HepG2 (cell line): ENCODE results near the gene TUBG1. TPM values are rescaled to one million over a fixed set of nuclear protein-coding genes. Genes with fewer than 3 reads are reported as not detected.
A peak's percentile ranks its signal among the peaks of the same experiment; 100 is the strongest.

ENCODE experiments used
- ARNT2 ChIP-seq: sonication (generic); formaldehyde crosslinking; IDR thresholded peaks from 2 replicates; pipeline ENCODE4 v1.8.0; 2022; ENCODE audit warnings: mild to moderate bottlenecking, low read depth, missing genetic modification reagents, moderate library complexity
- CCAR2 ChIP-seq: fragments of 200-400 bp; formaldehyde crosslinking; optimal IDR thresholded peaks from 2 replicates; pipeline ENCODE3; 2018; ENCODE audit warnings: low read depth, mild to moderate bottlenecking, low read length, moderate library complexity
- HDAC2 ChIP-seq: sonication (generic); formaldehyde crosslinking; IDR thresholded peaks from 2 replicates; pipeline ENCODE4 v1.4.0; 2020; ENCODE audit warnings: missing genetic modification reagents
- IKZF5 ChIP-seq: IDR thresholded peaks from 2 replicates; pipeline ENCODE4 v1.6.1; 2018; ENCODE audit warnings: missing genetic modification reagents, mild to moderate bottlenecking, missing compliant biosample characterization
- MIER2 ChIP-seq: IDR thresholded peaks from 2 replicates; pipeline ENCODE4 v1.6.1; 2016; ENCODE audit warnings: missing biosample characterization, missing genetic modification reagents
- XRCC5 ChIP-seq: fragments of 200-400 bp; formaldehyde crosslinking; optimal IDR thresholded peaks from 2 replicates; pipeline ENCODE3; 2017; ENCODE audit warnings: mild to moderate bottlenecking, low read length
- ZBED4 ChIP-seq: sonication (generic); formaldehyde crosslinking; IDR thresholded peaks from 2 replicates; pipeline ENCODE4 v1.4.0; 2020; ENCODE audit warnings: missing genetic modification reagents, borderline replicate concordance
- ZBTB25 ChIP-seq: IDR thresholded peaks from 2 replicates; pipeline ENCODE4 v1.6.1; 2018; ENCODE audit warnings: missing genetic modification reagents
- ZNF576 ChIP-seq: sonication (generic); formaldehyde crosslinking; IDR thresholded peaks from 2 replicates; pipeline ENCODE4 v1.4.0; 2020; ENCODE audit warnings: mild to moderate bottlenecking, missing genetic modification reagents
- ZNF850 ChIP-seq: sonication (generic); formaldehyde crosslinking; conservative IDR thresholded peaks from 2 replicates; pipeline ENCODE4 v1.9.0; 2021; ENCODE audit warnings: mild to moderate bottlenecking, missing genetic modification reagents
- polyA plus RNA-seq, 8 experiments: library from polyadenylated mRNA; depleted of rRNA in 3 of 8; stranded (reverse) in 7 of 8; unstranded in 1 of 8; fragments of >200 nt; fragmentation: Illumina TruSeq in 4 of 8; extraction: Trizol in 4 of 8; gene quantifications; 2 replicates each; pipeline versions ENCODE4 v1.2.1 to v1.2.3, GENCODE V29; 2011 to 2016; ENCODE audit warnings: low read depth in 4 of 8, missing spikeins in 1 of 8, mixed read lengths in 1 of 8; ENCODE audit not compliant: insufficient read depth in 1 of 8
- total RNA-seq, 5 experiments: library from RNA; depleted of rRNA; stranded (reverse); fragments of >200 nt; fragmentation: Illumina TruSeq; extraction: Trizol; gene quantifications; 2 replicates each; pipeline ENCODE4 v1.2.3, GENCODE V29; 2016; ENCODE audit warnings: low read depth in 1 of 5
- TF ChIP-seq, protein P1 (sequence below): sonication (generic); formaldehyde crosslinking; IDR thresholded peaks from 2 replicates; pipeline ENCODE4 v1.5.0; 2020; ENCODE audit warnings: mild to moderate bottlenecking, missing genetic modification reagents, borderline replicate concordance
- TF ChIP-seq, protein P2 (sequence below): IDR thresholded peaks from 2 replicates; pipeline ENCODE4 v1.6.1; 2016; ENCODE audit warnings: low read depth, borderline replicate concordance
- TF ChIP-seq, protein P3 (sequence below): sonication (generic); formaldehyde crosslinking; IDR thresholded peaks from 2 replicates; pipeline ENCODE4 v1.5.0; 2020; ENCODE audit warnings: missing genetic modification reagents
- TF ChIP-seq, protein P4 (sequence below): sonication (generic); formaldehyde crosslinking; IDR thresholded peaks from 2 replicates; pipeline ENCODE4 v1.4.0; 2020; ENCODE audit warnings: missing genetic modification reagents

Gene TUBG1
- total and polyA plus RNA-seq, 2 of the 13 experiments (the other 11 are each of a cell fraction or from before 2014, with no cell fraction given): 74.1 to 137 TPM

DNA sequence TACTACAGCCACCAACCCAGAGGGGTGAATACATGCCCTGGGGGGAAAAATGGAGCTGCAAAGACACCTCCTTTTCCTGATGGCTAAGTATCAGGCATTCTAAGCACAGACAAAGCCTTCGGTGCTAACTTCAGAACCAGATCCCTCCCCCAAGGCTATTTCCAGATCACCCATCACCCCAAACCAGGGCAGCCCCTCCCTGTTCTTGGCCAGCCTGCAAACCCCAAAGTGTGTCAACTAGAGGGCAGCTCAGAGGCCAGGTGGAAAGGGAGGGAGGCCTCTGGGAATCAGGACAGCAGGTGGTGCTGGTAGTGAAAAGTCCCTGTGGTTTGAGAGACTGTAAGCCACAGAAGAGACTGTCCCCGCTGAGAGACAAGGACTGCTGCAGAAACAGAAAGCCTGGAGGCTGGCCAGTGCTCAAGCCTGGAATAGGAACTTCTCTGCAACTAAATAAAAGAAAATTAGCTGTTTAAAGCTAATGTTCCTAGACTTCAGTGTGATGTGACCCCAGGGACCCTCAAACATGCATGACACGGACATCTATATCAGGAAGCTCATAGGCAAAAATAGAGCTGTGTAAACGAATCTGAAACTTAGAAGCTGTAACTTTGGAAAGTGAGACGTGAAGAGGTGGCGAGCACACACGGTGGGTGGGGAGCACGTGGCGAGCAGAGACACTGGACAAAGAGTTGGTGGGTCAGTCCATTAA, 9.1 kb downstream of the TUBG1 start (continued):
- TF ChIP-seq, protein P1, sequence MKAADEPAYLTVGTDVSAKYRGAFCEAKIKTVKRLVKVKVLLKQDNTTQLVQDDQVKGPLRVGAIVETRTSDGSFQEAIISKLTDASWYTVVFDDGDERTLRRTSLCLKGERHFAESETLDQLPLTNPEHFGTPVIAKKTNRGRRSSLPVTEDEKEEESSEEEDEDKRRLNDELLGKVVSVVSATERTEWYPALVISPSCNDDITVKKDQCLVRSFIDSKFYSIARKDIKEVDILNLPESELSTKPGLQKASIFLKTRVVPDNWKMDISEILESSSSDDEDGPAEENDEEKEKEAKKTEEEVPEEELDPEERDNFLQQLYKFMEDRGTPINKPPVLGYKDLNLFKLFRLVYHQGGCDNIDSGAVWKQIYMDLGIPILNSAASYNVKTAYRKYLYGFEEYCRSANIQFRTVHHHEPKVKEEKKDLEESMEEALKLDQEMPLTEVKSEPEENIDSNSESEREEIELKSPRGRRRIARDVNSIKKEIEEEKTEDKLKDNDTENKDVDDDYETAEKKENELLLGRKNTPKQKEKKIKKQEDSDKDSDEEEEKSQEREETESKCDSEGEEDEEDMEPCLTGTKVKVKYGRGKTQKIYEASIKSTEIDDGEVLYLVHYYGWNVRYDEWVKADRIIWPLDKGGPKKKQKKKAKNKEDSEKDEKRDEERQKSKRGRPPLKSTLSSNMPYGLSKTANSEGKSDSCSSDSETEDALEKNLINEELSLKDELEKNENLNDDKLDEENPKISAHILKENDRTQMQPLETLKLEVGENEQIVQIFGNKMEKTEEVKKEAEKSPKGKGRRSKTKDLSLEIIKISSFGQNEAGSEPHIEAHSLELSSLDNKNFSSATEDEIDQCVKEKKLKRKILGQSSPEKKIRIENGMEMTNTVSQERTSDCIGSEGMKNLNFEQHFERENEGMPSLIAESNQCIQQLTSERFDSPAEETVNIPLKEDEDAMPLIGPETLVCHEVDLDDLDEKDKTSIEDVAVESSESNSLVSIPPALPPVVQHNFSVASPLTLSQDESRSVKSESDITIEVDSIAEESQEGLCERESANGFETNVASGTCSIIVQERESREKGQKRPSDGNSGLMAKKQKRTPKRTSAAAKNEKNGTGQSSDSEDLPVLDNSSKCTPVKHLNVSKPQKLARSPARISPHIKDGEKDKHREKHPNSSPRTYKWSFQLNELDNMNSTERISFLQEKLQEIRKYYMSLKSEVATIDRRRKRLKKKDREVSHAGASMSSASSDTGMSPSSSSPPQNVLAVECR (CRISPR knock-in tag): peak; percentile 66; the same call in 1 of the 2 replicates
- TF ChIP-seq ZBED4: no peak
- TF ChIP-seq CCAR2: no peak
- TF ChIP-seq XRCC5: peak; percentile 84
- TF ChIP-seq, protein P2, sequence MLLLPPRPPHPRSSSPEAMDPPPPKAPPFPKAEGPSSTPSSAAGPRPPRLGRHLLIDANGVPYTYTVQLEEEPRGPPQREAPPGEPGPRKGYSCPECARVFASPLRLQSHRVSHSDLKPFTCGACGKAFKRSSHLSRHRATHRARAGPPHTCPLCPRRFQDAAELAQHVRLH (CRISPR knock-in tag): peak; percentile 75; the same call in 1 of the 2 replicates
- TF ChIP-seq MIER2 (CRISPR knock-in tag): peak; percentile 82
- TF ChIP-seq, protein P3, sequence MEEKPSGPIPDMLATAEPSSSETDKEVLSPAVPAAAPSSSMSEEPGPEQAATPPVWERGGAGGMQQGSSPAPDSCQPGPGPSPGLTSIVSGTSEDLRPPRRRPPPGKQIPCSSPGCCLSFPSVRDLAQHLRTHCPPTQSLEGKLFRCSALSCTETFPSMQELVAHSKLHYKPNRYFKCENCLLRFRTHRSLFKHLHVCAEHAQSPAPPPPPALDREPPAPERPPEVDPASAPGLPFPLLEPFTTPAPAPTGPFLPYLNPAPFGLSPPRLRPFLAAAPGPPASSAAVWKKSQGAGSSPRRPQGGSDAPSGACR (CRISPR knock-in tag): 0 out of 2 replicates have a peak, but pooled peaks have one; percentile 58
- 0 out of 2 replicates have a peak, but pooled peaks have one; percentile 49 for TF ChIP-seq ARNT2
- peak; percentile 55; the same call in 1 of the 2 replicates for TF ChIP-seq IKZF5 (CRISPR knock-in tag)
- TF ChIP-seq, protein P4, sequence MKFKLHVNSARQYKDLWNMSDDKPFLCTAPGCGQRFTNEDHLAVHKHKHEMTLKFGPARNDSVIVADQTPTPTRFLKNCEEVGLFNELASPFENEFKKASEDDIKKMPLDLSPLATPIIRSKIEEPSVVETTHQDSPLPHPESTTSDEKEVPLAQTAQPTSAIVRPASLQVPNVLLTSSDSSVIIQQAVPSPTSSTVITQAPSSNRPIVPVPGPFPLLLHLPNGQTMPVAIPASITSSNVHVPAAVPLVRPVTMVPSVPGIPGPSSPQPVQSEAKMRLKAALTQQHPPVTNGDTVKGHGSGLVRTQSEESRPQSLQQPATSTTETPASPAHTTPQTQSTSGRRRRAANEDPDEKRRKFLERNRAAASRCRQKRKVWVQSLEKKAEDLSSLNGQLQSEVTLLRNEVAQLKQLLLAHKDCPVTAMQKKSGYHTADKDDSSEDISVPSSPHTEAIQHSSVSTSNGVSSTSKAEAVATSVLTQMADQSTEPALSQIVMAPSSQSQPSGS (CRISPR knock-in tag): peak; percentile 23; the same call in 1 of the 2 replicates
- TF ChIP-seq ZBTB25 (CRISPR knock-in tag): peak; percentile 81
- no peak for TF ChIP-seq ZNF850
- TF ChIP-seq ZNF576: no peak
- peak; percentile 56 for TF ChIP-seq HDAC2 (CRISPR knock-in tag)
